H54 (cell line): ENCODE measurements around the gene PLIN3.
"Not testable (repeated sequence)": the region's sequence is repeated elsewhere in the genome, so short reads cannot be mapped to it uniquely, and the experiment has no call there.

Experiments used
- DNase-seq: peaks from one replicate; pipeline ENCODE4 v3.0.0; 2011; ENCODE audit warnings: low spot score, mixed read lengths; ENCODE audit not compliant: insufficient read length
- FAIRE-seq: peaks from 3 replicates; lab custom pipeline; 2011; peaks lifted over from hg19 to GRCh38; lab: Jason Lieb, UNC
- POLR2A ChIP-seq: IDR thresholded peaks from 2 replicates; pipeline ENCODE4 v1.6.1; 2011; ENCODE audit warnings: low read depth, mild to moderate bottlenecking, low read length

Gene PLIN3

GRCh38 chr19:4816202-4816949 is 51.1 kb downstream of the PLIN3 start:
- DNase-seq, result no peak
- no peak for TF ChIP-seq POLR2A
- FAIRE-seq, result no peak

GRCh38 chr19:4815426-4816201 is 51.9 kb downstream of the PLIN3 start:
- no peak for FAIRE-seq
- TF ChIP-seq POLR2A, result no peak
- DNase-seq, result peak; percentile 70

GRCh38 chr19:4814625-4815425 is 52.6 kb downstream of the PLIN3 start:
- no peak for DNase-seq
- FAIRE-seq, result no peak

GRCh38 chr19:4811328-4812131 is 55.9 kb downstream of the PLIN3 start:
- no peak for TF ChIP-seq POLR2A
- DNase-seq (peak; percentile 53), FAIRE-seq (no peak)

More at GRCh38 chr19:4814625-4815425, 52.6 kb downstream of the PLIN3 start:
- no peak for TF ChIP-seq POLR2A

- TF ChIP-seq POLR2A, result no peak
- DNase-seq (no peak), FAIRE-seq (no peak)
Measured at GRCh38 chr19:4807188-4807587, 60.3 kb downstream of the PLIN3 start.

GRCh38 chr19:4806384-4806783 is 61.1 kb downstream of the PLIN3 start:
- no peak for DNase-seq
- no peak for TF ChIP-seq POLR2A
- no peak for FAIRE-seq

- not testable (repeated sequence) for DNase-seq, FAIRE-seq
Measured at GRCh38 chr19:4805140-4805539, 62.3 kb downstream of the PLIN3 start.

- no peak for DNase-seq
Measured at GRCh38 chr19:4803736-4804695, 63.5 kb downstream of the PLIN3 start.

GRCh38 chr19:4802711-4803110 is 64.8 kb downstream of the PLIN3 start:
- no peak for FAIRE-seq
- DNase-seq, result no peak
- TF ChIP-seq POLR2A, result no peak

More at GRCh38 chr19:4803736-4804695, 63.5 kb downstream of the PLIN3 start:
- no peak for FAIRE-seq
- no peak for TF ChIP-seq POLR2A

- FAIRE-seq, result no peak
- no peak for TF ChIP-seq POLR2A
Measured at GRCh38 chr19:4801085-4801619, 66.3 kb downstream of the PLIN3 start.

GRCh38 chr19:4800591-4801081 is 66.8 kb downstream of the PLIN3 start:
- no peak for FAIRE-seq
- no peak for DNase-seq
- no peak for TF ChIP-seq POLR2A

More at GRCh38 chr19:4801085-4801619, 66.3 kb downstream of the PLIN3 start:
- DNase-seq, result no peak

GRCh38 chr19:4795400-4795799 is 72.1 kb downstream of the PLIN3 start:
- no peak for DNase-seq
- no peak for TF ChIP-seq POLR2A
- FAIRE-seq, result no peak
